Fibroblast of skin of right biceps (primary cell): ENCODE measurements around the gene ARAP3.
A peak's percentile ranks its signal among the peaks of the same experiment; 100 is the strongest.
"Not testable (repeated sequence)": the region's sequence is repeated elsewhere in the genome, so short reads cannot be mapped to it uniquely, and the experiment has no call there.

Experiments
- DNase-seq: peaks from one replicate; pipeline ENCODE4 v3.0.0-alpha.2; 2013

The ARAP3 gene

DNA sequence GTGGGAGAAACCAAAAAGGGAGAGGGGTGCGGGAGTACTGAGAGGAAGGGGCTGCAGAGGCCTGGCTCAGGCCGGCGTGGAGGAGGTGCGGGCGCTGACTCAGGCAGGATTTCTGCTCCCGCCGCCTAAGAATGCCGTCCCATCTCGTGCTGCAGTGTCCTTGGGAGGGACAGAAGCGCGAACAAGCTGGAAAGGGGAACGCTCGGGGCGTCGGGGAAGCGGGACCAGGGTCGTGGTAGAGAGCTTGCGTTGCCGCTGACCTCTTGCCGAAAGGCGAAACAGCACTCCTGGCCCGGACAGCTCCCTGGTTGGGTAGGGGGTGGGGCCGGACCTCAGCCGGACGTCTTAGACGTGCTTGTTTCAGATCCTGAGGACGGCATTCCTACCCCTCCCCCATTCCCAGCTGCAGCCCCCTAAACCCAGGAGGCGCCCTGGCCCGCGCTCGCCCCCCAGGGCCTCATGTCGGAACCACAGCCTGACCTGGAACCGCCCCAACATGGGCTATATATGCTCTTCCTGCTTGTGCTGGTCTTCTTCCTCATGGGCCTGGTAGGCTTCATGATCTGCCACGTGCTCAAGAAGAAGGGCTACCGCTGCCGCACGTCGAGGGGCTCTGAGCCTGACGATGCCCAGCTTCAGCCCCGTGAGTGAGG is 44.1 kb downstream of the ARAP3 start:
- peak; percentile 64 for DNase-seq

DNA sequence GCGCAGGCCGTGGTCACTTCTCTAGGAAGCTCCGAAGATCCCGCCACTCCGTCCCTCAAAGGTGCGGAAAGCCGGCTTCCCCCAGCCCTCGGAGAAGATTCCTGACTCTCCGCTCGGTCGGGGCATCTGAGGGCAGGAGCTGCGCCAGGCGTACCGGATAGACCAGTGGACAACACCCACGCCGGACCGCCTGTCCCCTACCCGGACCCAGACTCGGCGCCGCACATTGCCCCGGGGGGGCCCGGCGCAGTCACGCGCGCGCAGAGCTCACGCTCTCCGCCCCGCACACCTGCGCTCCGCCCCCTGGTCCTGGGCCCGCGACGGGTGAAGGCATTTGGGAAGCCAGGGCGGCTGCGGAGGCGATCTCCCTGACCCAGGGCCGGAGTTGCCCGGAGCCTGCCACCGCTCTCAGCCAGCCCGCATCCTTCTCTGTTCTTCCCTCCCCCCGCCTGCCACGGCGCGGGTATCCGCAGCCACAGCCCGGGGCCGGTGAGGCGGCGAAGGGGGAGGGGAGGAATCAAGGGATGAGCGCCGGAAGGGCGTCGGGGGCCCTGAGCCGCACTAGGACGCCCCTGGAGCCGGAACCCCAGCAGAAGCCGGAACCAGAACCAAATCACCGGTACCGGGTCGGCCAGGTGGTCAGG is 44.8 kb downstream of the ARAP3 start:
- no peak for DNase-seq

DNA sequence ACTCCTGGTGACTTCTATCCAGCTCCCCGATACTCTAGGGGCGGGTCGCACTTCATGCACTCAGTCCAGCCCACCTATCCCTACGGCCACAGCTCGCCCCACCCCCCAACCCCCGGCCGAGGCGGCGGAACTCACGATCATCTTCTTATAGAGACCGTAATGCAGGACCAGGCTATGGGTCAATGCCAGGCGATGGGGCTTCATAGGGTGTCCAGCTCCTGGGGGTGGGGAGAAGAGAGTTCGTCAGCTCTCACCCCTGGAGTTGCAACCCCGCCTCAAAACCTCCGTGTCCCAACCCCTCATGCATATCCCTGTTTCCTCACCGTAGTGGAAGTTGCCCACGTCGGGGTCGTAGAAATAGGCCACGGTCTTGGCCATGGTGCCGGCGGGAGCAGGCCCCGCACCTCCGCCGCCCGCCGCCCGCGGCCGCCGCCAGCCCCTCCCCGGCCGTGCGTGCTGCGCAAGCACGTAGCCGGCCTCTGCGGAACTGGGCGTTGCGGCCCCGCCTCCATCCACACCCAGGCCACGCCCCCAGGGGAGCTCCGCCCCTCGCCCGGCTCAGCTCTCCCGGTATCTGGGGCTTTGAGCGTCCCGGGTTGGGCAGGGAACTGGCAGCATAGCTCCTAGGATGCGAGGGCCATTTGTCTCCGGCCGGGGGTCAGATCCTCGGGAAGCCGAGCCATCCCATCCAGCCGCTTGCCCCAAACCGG is 45.5 kb downstream of the ARAP3 start, which contains the start of the genes HDAC3 and RELL2:
TSS of gene HDAC3 (minus strand) at position 437 of the 710 bp plus-strand sequence. CDS start at position 378, 59 bp downstream.
TSS of gene RELL2 (plus strand) at position 585 of the 710 bp plus-strand sequence. CDS start 1,229 bp downstream, outside the sequence.
- peak; percentile 90 for DNase-seq

DNA sequence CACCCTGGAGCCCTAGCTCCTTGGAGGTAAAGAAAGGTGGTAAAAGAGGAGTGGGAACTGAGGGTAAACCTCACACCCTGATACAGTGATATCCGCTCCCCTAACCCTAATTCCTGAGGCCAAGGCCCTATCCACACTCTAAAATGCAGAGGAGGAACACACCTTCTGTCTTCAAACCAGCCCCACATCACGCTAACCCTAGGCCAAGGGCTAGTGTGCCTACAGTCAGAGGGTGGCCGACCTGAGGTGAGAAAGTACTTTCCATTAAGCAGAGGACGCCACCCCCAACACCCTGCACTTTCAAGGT is 46.0 kb downstream of the ARAP3 start:
- DNase-seq = no peak

DNA sequence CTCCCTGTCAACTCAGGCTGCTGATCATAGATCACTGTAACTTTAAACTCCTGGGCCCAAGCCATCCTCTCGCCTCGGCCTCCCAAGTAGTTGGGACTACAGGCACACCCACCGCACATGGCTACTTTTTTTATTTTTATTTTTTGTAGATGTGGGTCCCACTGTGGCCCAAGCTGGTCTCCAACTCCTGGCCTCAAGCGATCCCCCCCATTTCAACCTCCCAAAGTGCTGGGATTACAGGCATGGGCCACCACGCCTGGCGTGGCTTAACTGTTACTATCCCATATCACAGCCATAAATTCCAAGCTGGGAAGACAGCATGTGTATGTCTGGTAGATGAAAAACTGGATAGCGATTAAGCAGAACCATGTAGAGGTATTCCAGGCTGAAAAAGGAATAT is 46.4 kb downstream of the ARAP3 start:
- no peak for DNase-seq

DNA sequence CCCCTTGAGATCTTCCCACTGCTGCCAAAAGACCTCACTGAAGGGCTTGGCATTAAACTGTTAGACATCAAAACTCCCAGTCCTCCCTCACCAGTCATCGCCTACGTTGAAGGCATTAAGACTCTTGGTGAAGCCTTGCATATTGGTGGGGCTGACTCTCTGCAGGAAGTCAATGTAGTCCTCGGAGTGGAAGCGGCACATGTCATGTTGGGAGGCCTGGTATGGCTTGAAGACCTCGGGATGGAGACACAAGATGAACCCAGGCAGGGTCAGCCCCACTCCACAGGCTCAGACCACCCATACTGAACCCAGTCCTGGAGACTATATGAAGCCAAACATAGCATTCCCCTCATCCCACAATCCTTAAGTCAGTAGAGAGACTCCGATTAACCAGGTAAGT is 47.3 kb downstream of the ARAP3 start:
- no peak for DNase-seq

DNA sequence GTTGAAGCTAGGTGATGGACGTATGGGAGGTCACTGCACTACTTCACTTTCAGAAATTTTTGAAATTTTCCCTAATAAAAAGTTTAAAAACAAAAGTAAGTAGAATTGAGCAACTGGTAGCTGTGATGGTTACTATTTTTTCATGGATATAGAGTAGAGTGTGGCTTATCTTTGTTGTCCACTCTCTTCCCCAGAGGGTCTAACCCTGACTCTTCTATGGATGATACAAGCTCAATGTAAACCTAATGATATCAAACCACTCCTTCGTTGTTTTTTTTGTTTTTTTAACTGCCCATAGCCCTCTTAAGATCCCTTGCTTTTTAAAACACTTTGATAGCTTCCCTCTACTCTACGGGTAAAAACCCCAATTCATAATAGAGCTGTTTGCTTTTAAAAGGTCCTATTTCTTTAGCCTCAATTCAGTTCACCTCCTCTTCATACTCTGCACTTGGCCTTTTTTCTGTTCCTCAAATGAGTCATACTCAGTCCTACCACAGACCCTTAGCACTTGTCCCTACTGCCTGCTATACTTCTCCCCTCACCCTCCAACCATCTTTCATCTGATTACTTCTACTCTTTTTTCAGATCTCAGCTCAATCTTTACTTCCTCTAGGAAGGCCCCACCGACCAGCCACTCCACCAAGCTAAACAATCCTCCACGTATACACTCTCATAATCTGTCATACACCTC is 48.0 kb downstream of the ARAP3 start:
- DNase-seq = no peak

DNA sequence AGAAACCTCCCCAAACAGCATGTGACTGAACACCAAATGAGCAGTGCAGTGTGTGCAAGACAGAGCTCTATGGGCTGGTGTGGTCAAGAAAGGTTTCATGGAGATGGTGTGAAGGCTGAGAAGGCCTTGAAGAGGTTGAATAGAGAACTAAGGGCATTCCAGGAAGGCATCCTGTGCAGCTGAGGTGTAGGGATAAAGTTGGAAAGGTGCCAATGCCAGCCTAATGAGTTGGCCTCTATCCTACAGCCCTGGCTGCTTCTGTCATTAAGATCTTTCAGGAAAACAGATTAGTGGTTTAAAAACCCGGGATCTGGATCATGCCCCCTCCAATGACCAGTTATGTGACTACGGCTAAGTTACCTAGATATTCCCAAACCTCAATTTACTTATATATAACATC is 49.4 kb downstream of the ARAP3 start:
- DNase-seq = no peak

DNA sequence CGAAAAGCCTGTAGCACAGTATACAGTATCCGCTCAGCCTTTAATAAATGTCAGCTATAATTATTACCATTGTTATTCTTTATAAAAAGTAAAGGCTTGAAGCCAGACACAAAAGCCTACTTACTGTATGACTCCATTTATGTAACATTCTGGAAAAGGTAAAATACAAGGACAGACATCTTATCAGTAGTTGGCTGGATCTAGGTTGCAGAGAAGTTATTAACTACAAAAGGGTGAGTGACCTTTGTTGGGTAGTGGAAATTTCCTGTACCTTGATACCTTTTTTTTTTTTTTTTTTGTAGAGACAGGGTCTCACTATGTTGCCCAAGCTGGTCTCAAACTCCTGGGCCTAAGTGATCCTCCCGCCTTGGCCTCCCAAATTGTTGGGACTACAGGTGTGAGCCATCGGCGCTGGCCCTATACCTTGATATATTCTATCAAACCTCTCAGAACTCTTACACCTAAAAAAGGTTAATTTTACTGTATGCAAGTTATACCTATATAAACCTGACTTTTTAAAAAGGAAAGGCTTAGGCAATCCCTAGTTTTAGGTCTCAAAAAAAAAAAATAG is 51.4 kb downstream of the ARAP3 start:
- DNase-seq = no peak

DNA sequence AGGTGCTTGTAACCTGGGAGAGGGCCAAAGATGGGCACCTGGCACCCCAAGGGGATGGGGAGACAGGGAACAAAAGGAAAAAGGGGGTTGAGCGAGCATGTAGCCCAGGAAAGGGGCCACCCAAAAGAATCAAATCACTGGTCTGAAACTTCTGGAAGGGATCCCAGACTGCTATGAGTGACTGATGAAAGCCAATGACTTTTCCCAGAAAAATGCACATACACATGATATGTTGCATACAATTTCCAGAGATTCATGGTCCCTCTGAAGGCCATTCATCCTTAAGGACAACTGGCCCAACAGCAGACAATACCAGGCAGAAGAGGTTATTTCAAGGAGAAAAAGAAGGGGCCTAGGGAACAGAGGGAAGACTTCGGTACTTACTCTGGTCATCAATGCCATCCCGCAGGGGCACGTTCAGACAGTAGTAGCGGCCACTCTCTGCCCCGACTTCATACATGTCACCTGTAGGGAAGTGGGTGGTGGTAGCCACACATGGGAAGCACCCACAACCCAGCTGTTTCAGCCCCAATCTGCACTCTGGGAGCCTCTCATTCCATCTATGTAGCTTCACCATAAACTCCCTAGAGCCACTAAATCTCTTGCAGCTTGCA is 53.7 kb downstream of the ARAP3 start:
- peak; percentile 58 for DNase-seq

DNA sequence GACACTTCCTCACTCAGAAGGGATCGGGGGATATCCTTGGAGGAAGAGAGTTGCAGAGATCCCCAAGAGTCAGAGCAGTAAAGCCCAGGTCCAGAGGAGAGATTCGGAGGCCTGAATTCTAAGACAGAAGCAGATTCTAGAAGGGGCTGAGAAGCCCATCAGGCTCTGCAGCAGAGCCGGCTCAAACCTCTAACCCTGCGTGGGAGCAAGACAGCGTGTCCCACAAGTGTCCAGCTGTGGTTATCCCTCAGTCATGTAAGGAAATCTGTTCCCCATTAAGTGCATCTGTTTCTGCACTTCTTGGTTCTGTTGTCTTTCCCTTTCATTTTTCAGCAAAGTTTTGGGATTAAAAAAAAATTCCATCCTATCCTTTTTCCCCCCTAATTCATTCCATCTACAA is 58.4 kb downstream of the ARAP3 start:
- DNase-seq = no peak

DNA sequence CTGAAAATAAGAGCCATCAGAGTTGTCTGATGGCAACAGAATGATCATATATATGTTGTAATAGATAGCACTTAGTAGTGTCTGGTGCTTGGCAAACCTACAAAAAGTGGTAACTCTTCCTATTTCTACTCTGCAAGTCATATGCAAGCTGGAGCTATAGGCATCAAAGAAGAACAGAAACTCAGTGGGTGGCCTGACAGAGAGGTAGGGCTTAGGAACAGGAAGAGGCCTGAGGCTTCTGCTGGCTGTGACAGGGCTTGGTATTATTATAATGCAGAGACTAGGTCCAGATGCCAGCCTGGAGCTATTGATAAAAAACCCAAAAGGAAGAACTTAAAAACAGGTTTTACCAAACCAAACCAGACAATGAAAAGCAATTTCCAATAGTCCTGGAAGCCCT is 58.8 kb downstream of the ARAP3 start:
- no peak for DNase-seq

DNA sequence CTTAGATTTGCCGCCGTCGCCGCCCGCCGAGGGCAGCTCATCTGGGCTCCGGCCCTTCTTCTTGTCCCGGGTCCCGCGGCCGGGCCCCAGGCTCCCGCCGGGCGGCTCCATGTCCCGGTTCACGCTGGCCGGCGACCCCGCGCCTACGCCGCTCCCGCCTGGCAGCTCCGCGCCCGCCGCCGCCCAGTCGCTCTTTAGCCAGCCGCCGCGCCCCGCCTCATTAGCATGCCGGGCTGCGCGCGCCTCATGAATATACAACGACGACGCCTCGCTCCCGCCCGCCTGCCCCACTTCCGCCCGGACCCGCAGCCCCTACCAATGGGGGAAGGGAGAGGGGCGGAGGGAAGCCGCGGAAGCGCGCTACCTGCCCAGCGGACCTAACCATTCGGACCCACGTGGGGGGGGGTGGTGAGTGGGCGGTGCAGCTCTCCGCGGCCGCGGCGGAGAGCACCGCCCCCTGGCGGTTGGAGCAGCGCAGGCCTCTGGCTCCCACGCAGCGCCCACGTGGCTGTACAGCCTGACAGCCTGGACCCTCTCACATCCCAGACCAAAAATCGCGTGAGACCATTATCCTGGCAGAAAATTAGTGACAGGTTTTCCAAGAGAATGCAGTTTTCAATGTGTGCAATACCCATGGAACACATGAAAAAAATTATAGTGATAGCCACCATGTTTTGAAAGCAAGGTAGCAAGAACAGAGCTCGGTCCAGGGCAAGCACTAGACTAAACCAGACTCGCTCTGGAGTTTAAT is 63.1 kb downstream of the ARAP3 start, which contains the start of gene DIAPH1:
TSS of gene DIAPH1 (minus strand) at position 197 of the 751 bp plus-strand sequence. CDS start at position 111, 86 bp downstream.
- DNase-seq = peak; percentile 96

DNA sequence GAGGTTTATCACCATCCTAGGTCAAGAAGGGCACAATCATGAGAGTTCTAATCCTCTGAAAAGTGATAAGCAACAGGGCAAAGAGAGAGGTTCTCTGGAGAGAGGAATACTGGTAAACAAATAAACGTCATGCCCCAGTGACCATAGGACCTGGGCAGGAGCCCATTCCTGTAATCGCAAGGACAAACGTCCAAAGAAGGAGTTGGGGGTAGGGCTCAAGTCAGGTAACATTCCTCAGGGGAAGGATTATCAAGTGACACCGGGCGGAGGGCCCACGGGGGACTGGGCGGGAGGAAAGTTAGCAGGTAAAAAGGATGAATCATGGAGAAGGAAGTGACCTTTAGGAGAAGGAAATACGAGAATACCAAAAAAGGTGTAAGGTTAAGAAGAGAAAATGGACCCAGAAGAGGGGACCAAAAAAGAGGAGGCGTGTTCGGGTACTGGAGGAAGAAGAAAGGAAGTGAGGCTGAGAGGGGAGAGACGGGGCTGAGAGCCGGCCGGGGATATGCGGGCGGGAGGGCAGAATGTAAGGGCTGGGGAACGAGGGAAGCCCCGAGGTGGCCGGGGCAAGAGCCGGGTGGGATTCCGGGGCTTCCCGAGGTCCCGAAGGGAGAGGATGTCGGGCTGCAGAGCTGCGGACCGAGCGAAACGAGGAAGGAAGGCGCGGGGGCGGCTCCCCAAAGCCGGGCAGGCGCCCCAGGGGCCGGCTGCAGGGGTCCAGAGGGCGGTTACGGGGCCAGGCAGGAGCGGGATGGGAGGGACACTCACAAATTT is 63.8 kb downstream of the ARAP3 start:
- peak; percentile 30 for DNase-seq

DNA sequence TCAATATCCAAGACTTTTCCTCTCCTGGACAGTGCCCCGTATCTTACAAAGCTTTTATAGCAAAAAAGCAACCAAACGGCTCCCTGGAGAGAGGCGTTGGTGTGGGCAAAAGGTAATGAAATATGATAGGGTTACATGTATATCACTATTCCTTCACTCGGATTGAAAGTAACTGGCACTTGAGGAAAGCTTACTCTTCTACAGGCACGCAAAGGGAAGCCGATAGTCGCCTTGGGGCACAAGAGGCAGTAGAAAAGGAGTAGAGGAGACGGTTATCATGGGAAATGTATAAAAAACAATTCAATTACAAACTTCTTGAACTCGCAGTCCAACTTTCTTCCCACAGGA is 64.4 kb downstream of the ARAP3 start:
- no peak for DNase-seq

DNA sequence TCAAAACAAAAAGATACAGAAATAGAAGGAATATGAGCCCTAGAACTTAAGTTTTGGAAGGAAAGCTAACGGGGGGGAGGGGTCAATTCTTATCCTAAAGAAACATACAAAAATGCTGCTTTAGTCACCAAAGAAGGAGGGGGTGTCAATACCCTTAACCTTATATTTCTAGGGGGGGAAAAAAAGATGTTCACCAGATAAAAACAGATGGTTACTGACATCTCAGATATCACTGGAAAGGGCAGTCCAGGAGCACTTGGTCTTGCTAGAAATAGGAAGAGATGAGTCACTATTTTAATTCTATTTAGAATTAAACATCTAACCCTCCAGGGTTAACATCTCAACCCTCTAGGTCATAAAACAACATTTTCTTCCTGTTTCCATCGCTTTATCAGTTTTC is 64.9 kb downstream of the ARAP3 start:
- no peak for DNase-seq

DNA sequence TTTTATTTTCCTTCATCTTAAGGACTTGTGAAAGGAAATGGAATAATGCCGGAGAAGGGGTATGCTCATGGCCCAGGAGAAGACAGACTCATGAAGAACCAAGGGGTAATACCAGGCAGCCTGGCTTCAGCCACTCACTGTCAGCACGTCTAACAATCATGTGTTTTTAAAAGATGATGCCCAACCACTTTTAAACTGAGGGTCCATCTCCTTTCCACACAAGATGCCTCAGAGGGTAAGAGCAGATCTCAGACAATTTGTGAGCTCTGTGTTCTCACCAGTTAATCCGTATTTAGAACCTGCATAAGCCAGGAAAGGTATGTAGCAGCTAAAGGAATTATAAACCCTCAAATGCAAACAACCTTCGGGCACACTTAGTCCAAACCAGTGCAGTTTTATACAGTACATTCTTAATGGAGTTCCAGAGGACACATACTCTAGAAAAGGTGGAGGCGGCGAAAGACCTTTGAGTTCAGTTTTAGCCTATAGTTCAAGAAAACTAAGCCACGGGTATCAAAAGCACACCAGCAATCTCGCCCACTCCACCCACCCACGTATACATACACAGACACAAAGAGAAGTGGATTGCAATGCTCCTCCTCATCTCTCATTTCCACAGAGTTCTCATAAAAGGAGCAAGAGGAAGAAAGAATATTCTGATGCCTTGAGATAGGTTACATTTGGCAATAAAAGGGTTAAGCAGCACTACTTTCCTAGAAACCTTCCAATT is 65.9 kb downstream of the ARAP3 start:
- no peak for DNase-seq

DNA sequence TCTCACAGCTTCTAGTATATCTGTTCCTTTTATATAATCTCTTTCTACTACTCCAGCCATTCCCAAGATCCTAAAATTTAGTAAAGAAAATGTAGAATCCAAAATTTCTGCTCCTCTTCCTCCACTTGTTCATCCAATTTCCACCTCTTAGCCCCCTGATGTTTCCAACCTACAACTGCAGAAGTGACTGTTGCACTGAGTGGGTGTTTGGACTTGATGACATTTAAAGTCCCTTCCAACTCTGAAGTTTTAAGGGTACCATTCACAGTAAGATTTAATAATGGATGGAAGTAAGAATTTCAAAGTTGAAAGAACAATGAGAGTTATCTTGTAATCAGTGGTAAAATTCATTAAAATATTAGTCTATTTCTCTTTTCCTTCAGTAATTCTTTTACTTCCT is 68.7 kb downstream of the ARAP3 start:
- no peak for DNase-seq

DNA sequence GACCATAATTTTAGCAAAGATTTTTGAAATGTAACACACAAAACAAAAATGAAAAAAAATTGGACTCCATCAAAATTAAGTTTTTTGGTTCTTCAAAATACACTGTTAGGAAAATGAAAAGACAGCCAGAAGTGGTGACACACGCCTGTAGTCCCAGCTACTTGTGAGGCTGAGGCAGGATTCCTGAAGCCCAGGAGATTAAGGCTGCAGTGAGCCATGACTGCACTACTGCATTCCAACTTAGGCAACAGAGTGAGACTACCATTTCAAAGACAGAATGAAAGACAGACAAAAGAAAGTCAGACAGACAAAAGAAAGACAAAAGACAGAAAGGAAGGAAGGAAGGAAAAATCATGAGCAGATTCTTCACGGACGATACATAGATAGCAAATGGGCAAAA is 70.7 kb downstream of the ARAP3 start:
- no peak for DNase-seq

DNA sequence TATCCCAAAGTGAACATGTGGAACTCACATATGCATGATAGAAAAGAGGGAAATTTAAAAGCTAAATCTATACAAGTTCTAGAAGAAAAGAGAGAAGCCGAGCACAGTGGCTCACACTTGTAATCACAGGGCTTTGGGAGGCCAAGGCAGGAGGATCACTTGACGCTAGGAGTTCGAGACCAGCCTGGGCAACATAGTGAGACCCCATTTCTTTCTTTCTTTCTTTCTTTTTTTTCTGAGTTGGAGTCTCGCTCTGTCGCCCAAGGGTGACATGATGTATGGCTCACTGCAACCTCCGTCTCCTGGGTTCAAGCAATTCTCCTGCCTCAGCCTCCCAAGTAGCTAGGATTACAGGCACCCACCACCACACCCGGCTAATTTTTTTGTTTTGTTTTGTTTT is 72.1 kb downstream of the ARAP3 start:
- not testable (repeated sequence) for DNase-seq

DNA sequence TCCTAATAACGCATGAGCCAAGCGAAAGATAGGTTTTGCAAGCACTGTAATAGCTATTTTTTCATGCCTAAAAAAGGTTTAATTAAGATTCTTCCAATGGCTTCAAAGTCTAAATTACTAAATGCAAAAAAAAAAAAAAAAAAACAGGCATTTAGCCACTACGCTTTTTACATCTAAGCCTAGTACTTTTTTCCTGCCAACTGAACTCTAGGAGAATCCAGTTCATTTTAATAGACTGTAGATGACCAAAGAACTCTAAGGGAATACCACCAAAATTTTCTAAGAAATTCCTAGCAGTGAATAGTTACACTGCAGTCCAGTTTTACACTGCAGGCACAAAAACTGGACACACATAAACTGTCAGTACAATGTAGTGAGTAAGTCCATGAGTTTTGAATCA is 73.0 kb downstream of the ARAP3 start:
- DNase-seq = no peak
